ENCODE measurements around the gene HOXA4. TPM values are rescaled to one million over a fixed set of nuclear protein-coding genes. Genes with fewer than 3 reads are reported as not detected.

The HOXA4 gene
- polyA plus RNA-seq, 1 donor (not counting 4 experiments of a cell fraction or from before 2014, with no cell fraction given) = 1.5 TPM

GRCh38 chr7:27091105-27091504, 39.5 kb downstream of the HOXA4 start:
- Histone ChIP-seq H3K79me2 (ENCODE audit: control insufficient read depth, insufficient read depth, low read length) (peaks cover 22% of the 10 kb centered on the region), H3K36me3 (ENCODE audit: control insufficient read depth in 2 of 2, extremely low read depth in 1 of 2, insufficient read depth in 2 of 2, low read length in 2 of 2) (peaks cover 0 to 3% of the 10 kb centered on the region in 2 experiments), H3K4me2 (ENCODE audit: control insufficient read depth, extremely low read depth, insufficient read depth, low read depth, low read length) (no peak overlapping the region), H3K4me1 (ENCODE audit: control insufficient read depth, extremely low read depth, insufficient read depth, low read length) (peaks cover 9% of the 10 kb centered on the region), H3K9me1 (ENCODE audit: control insufficient read depth, extremely low read depth, insufficient read depth, low read length) (no peaks in the 10 kb centered on the region), H4K20me1 (ENCODE audit: control insufficient read depth, extremely low read depth, insufficient read depth, low read length) (no peaks in the 10 kb centered on the region), H3K9ac (ENCODE audit: control insufficient read depth, extremely low read depth, insufficient read depth, low read length) (no peak overlapping the region), H3K9me3 (ENCODE audit: control insufficient read depth, low read depth, low read length) (no peaks in the 10 kb centered on the region), H3K4me3 (ENCODE audit: control insufficient read depth in 2 of 3, extremely low read depth in 1 of 3, insufficient read depth in 2 of 3, low read depth in 1 of 3, low read length in 3 of 3) (no peak overlapping the region), H3K27me3 (ENCODE audit: control insufficient read depth, extremely low read depth, insufficient read depth, low read length) (no peaks in the 10 kb centered on the region), H3K27ac (ENCODE audit: control insufficient read depth, insufficient read depth, low read length) (no peak overlapping the region), H2AFZ (ENCODE audit: control insufficient read depth, low read length) (no peak overlapping the region)
- DNase-seq (ENCODE audit: low read depth, low spot score) = no peak
- FAIRE-seq = no peak
- dilution Hi-C loops (cut with MboI; ENCODE audit: extremely low pct_ligation_motif_present, low sequenced_read_pairs) = loop anchor here (25.0 kb wide), 1 partner anchor 229 kb away; the partner anchor contains the start of gene SKAP2
- TF ChIP-seq EZH2 (IDR thresholded peaks at IDR 0.05; ENCODE audit: low read length) = no peak
- TF ChIP-seq, protein P1, sequence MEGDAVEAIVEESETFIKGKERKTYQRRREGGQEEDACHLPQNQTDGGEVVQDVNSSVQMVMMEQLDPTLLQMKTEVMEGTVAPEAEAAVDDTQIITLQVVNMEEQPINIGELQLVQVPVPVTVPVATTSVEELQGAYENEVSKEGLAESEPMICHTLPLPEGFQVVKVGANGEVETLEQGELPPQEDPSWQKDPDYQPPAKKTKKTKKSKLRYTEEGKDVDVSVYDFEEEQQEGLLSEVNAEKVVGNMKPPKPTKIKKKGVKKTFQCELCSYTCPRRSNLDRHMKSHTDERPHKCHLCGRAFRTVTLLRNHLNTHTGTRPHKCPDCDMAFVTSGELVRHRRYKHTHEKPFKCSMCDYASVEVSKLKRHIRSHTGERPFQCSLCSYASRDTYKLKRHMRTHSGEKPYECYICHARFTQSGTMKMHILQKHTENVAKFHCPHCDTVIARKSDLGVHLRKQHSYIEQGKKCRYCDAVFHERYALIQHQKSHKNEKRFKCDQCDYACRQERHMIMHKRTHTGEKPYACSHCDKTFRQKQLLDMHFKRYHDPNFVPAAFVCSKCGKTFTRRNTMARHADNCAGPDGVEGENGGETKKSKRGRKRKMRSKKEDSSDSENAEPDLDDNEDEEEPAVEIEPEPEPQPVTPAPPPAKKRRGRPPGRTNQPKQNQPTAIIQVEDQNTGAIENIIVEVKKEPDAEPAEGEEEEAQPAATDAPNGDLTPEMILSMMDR (optimal IDR thresholded peaks at IDR 0.05 in 1 of 3, IDR thresholded peaks at IDR 0.05 in 1 of 3, conservative IDR thresholded peaks at IDR 0.05 in 1 of 3; ENCODE audit: extremely low read depth in 1 of 3, insufficient read depth in 2 of 3, low read length in 3 of 3) = no peak

- no peaks in the 10 kb centered on the region for H3K27me3 ChIP-seq (ENCODE audit: control insufficient read depth, extremely low read depth, insufficient read depth, low read length)
- FAIRE-seq = no peak
These were observed 42.3 kb downstream of the HOXA4 start for GRCh38 chr7:27088002-27088922.

More at GRCh38 chr7:27088002-27088922, 42.3 kb downstream of the HOXA4 start:
- no peaks in the 10 kb centered on the region for H3K79me2 ChIP-seq (ENCODE audit: control insufficient read depth, insufficient read depth, low read length)
- peaks cover under 1% of the 10 kb centered on the region for H3K4me1 ChIP-seq (ENCODE audit: control insufficient read depth, extremely low read depth, insufficient read depth, low read length)
- H2AFZ ChIP-seq (ENCODE audit: control insufficient read depth, low read length) = peak overlapping the region; percentile 67
- DNase-seq (ENCODE audit: low read depth, low spot score) = no peak
- no peak overlapping the region for H3K9ac ChIP-seq (ENCODE audit: control insufficient read depth, extremely low read depth, insufficient read depth, low read length)
- no peak overlapping the region for H3K27ac ChIP-seq (ENCODE audit: control insufficient read depth, insufficient read depth, low read length)
- TF ChIP-seq EZH2 (IDR thresholded peaks at IDR 0.05; ENCODE audit: low read length) = no peak
- TF ChIP-seq, protein P1 (optimal IDR thresholded peaks at IDR 0.05 in 1 of 3, IDR thresholded peaks at IDR 0.05 in 1 of 3, conservative IDR thresholded peaks at IDR 0.05 in 1 of 3; ENCODE audit: extremely low read depth in 1 of 3, insufficient read depth in 2 of 3, low read length in 3 of 3) = no peak
- dilution Hi-C loops (cut with MboI; ENCODE audit: extremely low pct_ligation_motif_present, low sequenced_read_pairs) = loop anchor here (25.0 kb wide), 1 partner anchor 226 kb away; the partner anchor contains the start of gene SKAP2
- no peak overlapping the region for H3K4me3 ChIP-seq (ENCODE audit: control insufficient read depth in 2 of 3, extremely low read depth in 1 of 3, insufficient read depth in 2 of 3, low read depth in 1 of 3, low read length in 3 of 3)
- no peaks in the 10 kb centered on the region for H3K9me1 ChIP-seq (ENCODE audit: control insufficient read depth, extremely low read depth, insufficient read depth, low read length)
- no peaks in the 10 kb centered on the region for H3K9me3 ChIP-seq (ENCODE audit: control insufficient read depth, low read depth, low read length)
- H3K36me3 ChIP-seq (ENCODE audit: control insufficient read depth in 2 of 2, extremely low read depth in 1 of 2, insufficient read depth in 2 of 2, low read length in 2 of 2) = peaks cover 0 to 1% of the 10 kb centered on the region in 2 experiments
- peak overlapping the region; percentile 35 for H3K4me2 ChIP-seq (ENCODE audit: control insufficient read depth, extremely low read depth, insufficient read depth, low read depth, low read length)
- no peaks in the 10 kb centered on the region for H4K20me1 ChIP-seq (ENCODE audit: control insufficient read depth, extremely low read depth, insufficient read depth, low read length)
